Body of pancreas (tissue), 4 donors: ENCODE data around the gene OXCT2. TPM values are rescaled to one million over a fixed set of nuclear protein-coding genes. Genes with fewer than 3 reads are reported as not detected.
"Not testable (repeated sequence)": the region's sequence is repeated elsewhere in the genome, so short reads cannot be mapped to it uniquely, and the experiment has no call there.

Experiments used
- ATAC-seq: fragments of 150-250 bp; one replicate; pipeline ENCODE4 v1.9.1; 2016
- DNase-seq, 4 donors: peaks; one replicate each; pipeline ENCODE4 v3.0.0-alpha.2; 2019
- H3K27ac ChIP-seq, 4 donors: fragments of 200-600 bp; sonication (generic); 1 replicate in 3 of 4; 2 replicates in 1 of 4; pipeline versions ENCODE4 v1.5.1 to v1.6.1; 2016 to 2019; ENCODE audit warnings: mild to moderate bottlenecking in 1 of 4, mixed read lengths in 1 of 4, moderate library complexity in 1 of 4
- H3K27me3 ChIP-seq, 2 donors: fragments of 200-600 bp; sonication (generic); one replicate each; pipeline ENCODE4 v1.6.0; 2016; ENCODE audit warnings: mild to moderate bottlenecking in 1 of 2
- H3K36me3 ChIP-seq, 2 donors: fragments of 200-600 bp; sonication (generic); replicated peaks in 1 of 2; 2 replicates each; pipeline ENCODE4 v1.5.1; 2016; ENCODE audit warnings: low read depth in 2 of 2; ENCODE audit not compliant: insufficient read depth in 1 of 2
- H3K4me1 ChIP-seq: fragments of 200-600 bp; sonication (generic); one replicate; pipeline ENCODE4 v1.6.0; 2016
- H3K4me3 ChIP-seq, 2 donors: fragments of 200-600 bp; sonication (generic); 1 replicate in 1 of 2; 2 replicates in 1 of 2; pipeline ENCODE4 v1.5.1; 2016 to 2019
- H3K9me3 ChIP-seq, 3 donors: fragments of 200-600 bp; sonication (generic); 1 replicate in 2 of 3; 2 replicates in 1 of 3; pipeline ENCODE4 v1.5.1; 2016
- POLR2A ChIP-seq, 3 donors: fragments of 450-650 bp; IDR thresholded peaks; one replicate each; pipeline ENCODE4 v1.6.1; 2016; ENCODE audit warnings: antibody characterized with exemption in 3 of 3, mild to moderate bottlenecking in 2 of 3
- WGBS, 2 donors: methylation state at CpG; one replicate each; pipeline ENCODE4 v1.1.5; 2017; 5-methylcytosine and 5-hydroxymethylcytosine counted together
- intact Hi-C: fragments of 100-400 bp; cut with DNase I; formaldehyde crosslinking; loops from one replicate; pipeline ENCODE4 v1.15.1; 2023
- total RNA-seq, 2 donors: library from RNA; depleted of rRNA; stranded (reverse); fragments of >200 nt; gene quantifications; one replicate each; pipeline ENCODE4 v1.1.0, GENCODE V29; 2016
- TF ChIP-seq, protein P1 (sequence below), 7 experiments: fragments of 450-650 bp in 4 of 7; fragments of 200-600 bp in 3 of 7; sonication (generic) in 3 of 7; IDR thresholded peaks; one replicate each; pipeline ENCODE4 v1.5.1; 2016 to 2019; ENCODE audit warnings: antibody characterized with exemption in 7 of 7

The OXCT2 gene
- total RNA-seq, 2 donors from 2014 or later = 2.6 to 4.6 TPM

DNA sequence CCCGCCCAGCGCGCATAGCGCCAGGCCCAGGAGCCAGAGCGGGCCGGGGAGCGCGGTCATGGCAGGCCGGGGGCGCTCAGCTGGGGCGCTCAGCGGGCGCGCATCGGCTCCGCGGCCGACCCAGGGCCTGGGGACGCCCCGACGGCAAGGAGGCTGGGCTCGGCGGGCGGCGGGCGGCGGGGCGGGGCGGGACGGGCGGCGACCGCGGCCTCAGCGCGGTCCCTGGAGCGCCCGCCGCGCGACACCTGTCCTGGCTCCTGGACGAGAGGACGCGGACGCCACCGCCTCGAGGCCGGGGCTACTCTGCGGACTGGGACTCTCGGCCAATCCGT, 17.2 kb upstream of the OXCT2 start:
- ATAC-seq (peak; percentile 43), DNase-seq (no peak)
- H3K4me1 ChIP-seq = peaks cover 27% of the 10 kb centered on the region
- peak overlapping the region in 1 of 2 donors; percentile 6 for H3K4me3 ChIP-seq
- H3K9me3 ChIP-seq = no peaks in the 10 kb centered on the region
- no peaks in the 10 kb centered on the region for H3K27me3 ChIP-seq
- peak overlapping the region in 3 of 4 donors; percentile 77 to 87 (median 80) for H3K27ac ChIP-seq
- H3K36me3 ChIP-seq = no peaks in the 10 kb centered on the region
- 0% methylated on average over 7 of the region's 51 CpGs; no CpG with 5 or more reads in 1 of the 2 donors for WGBS, 2 donors
- TF ChIP-seq, protein P1, sequence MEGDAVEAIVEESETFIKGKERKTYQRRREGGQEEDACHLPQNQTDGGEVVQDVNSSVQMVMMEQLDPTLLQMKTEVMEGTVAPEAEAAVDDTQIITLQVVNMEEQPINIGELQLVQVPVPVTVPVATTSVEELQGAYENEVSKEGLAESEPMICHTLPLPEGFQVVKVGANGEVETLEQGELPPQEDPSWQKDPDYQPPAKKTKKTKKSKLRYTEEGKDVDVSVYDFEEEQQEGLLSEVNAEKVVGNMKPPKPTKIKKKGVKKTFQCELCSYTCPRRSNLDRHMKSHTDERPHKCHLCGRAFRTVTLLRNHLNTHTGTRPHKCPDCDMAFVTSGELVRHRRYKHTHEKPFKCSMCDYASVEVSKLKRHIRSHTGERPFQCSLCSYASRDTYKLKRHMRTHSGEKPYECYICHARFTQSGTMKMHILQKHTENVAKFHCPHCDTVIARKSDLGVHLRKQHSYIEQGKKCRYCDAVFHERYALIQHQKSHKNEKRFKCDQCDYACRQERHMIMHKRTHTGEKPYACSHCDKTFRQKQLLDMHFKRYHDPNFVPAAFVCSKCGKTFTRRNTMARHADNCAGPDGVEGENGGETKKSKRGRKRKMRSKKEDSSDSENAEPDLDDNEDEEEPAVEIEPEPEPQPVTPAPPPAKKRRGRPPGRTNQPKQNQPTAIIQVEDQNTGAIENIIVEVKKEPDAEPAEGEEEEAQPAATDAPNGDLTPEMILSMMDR (IDR thresholded peaks at IDR 0.05) = no peak
- TF ChIP-seq POLR2A (IDR thresholded peaks at IDR 0.05) = no peak
- intact Hi-C loops = no loop called here

DNA sequence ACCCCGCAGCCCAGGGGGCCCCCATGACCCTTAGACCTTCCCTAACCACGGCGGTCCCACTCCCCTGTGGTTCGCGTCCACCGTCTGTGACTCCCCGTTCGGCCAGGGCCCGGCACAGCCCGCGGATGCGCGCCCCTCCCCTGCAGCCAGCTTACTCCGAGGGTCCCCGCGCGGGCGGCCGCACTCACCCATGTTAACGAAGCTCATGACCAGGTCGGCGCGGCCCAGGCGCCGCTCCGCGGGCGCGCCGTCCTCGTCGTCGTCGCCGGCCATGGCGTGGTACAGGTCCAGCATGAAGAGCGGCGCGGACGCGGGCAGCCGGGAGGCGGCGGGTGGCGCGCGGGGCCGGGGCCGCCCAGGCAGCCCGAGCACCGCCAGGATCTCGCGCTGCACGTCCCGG, 16.8 kb upstream of the OXCT2 start:
- ATAC-seq = peak; percentile 21
- H3K36me3 ChIP-seq, intact Hi-C loops, H3K27me3 ChIP-seq, H3K9me3 ChIP-seq, H3K4me3 ChIP-seq, H3K27ac ChIP-seq: not testable (repeated sequence)
- DNase-seq = peak in 1 of 4 donors; percentile 30
- H3K4me1 ChIP-seq = peaks cover 27% of the 10 kb centered on the region
- WGBS, 2 donors = 3 to 30% methylated on average over 4 to 30 of the region's 55 CpGs

- ATAC-seq = no peak
- TF ChIP-seq POLR2A (IDR thresholded peaks at IDR 0.05) = no peak
- TF ChIP-seq, protein P1 (IDR thresholded peaks at IDR 0.05) = no peak
- WGBS, 2 donors = 45 to 65% methylated on average over 5 to 11 of the region's 11 CpGs
- Histone ChIP-seq H3K4me3 (no peak overlapping the region), H3K27me3 (no peaks in the 10 kb centered on the region), H3K9me3 (no peaks in the 10 kb centered on the region), H3K36me3 (no peaks in the 10 kb centered on the region), H3K27ac (no peak overlapping the region), H3K4me1 (peaks cover 27% of the 10 kb centered on the region)
- no peak for DNase-seq
- intact Hi-C loops = no loop called here
These were observed 16.3 kb upstream of the OXCT2 start for GRCh38 chr1:39787468-39787867.

GRCh38 chr1:39787108-39787375, 15.9 kb upstream of the OXCT2 start:
- WGBS, 2 donors = 88 to 94% methylated on average over 5 of the region's 5 CpGs

GRCh38 chr1:39786303-39787107, 15.4 kb upstream of the OXCT2 start:
- H3K27me3 ChIP-seq, DNase-seq, H3K36me3 ChIP-seq, intact Hi-C loops, H3K4me3 ChIP-seq, H3K27ac ChIP-seq, ATAC-seq, H3K9me3 ChIP-seq: not testable (repeated sequence)
- WGBS, 2 donors = 83 to 100% methylated on average over 2 to 10 of the region's 12 CpGs
- H3K4me1 ChIP-seq = peaks cover 27% of the 10 kb centered on the region

More at GRCh38 chr1:39787108-39787375, 15.9 kb upstream of the OXCT2 start:
- H3K27me3 ChIP-seq, H3K36me3 ChIP-seq, H3K9me3 ChIP-seq, intact Hi-C loops, DNase-seq, H3K27ac ChIP-seq, ATAC-seq, H3K4me3 ChIP-seq: not testable (repeated sequence)
- peaks cover 27% of the 10 kb centered on the region for H3K4me1 ChIP-seq

DNA sequence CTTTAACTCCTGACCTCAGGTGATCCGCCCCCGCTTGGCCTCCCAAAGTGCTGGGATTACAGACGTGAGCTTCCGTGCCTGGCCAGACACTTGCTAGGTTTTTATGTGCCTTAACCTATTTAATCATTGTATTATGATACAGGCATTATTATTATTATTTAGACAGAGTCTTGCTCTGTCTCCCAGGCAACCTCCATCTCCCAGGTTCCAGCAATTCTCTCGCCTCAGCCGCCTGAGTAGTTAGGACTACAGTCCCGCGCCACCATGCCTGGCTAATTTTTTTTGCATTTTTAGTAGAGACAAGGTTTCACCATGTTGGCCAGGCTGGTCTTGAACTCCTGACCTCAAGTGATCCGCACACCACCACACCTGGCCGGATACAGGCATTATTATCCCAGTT, 11.5 kb upstream of the OXCT2 start:
- not testable (repeated sequence) for H3K9me3 ChIP-seq, DNase-seq

GRCh38 chr1:39782103-39782502, 11.0 kb upstream of the OXCT2 start:
- no peaks in the 10 kb centered on the region for H3K27me3 ChIP-seq
- WGBS, 2 donors = 90 to 94% methylated on average over 6 of the region's 6 CpGs
- no peaks in the 10 kb centered on the region for H3K9me3 ChIP-seq
- H3K4me1 ChIP-seq = peaks cover 9% of the 10 kb centered on the region
- no peak for DNase-seq
- no peak for ATAC-seq
- H3K27ac ChIP-seq = no peak overlapping the region
- H3K36me3 ChIP-seq = no peaks in the 10 kb centered on the region
- intact Hi-C loops = no loop called here
- H3K4me3 ChIP-seq = no peak overlapping the region
- TF ChIP-seq POLR2A (IDR thresholded peaks at IDR 0.05) = no peak
- TF ChIP-seq, protein P1 (IDR thresholded peaks at IDR 0.05) = no peak

More for the DNA sequence above, 11.5 kb upstream of the OXCT2 start:
- ATAC-seq, H3K4me3 ChIP-seq, H3K36me3 ChIP-seq, H3K27ac ChIP-seq, intact Hi-C loops, H3K27me3 ChIP-seq: not testable (repeated sequence)
- 91 to 93% methylated on average over 10 of the region's 10 CpGs for WGBS, 2 donors
- H3K4me1 ChIP-seq = peaks cover 15% of the 10 kb centered on the region
